NCI-H1436 treated with DMSO at 0.1 percent for 48 hours (cell line): ENCODE measurements around the gene UBE2O.

Experiments used
- DNase-seq: peaks from one replicate; lab custom pipeline; 2025; lab: John Stamatoyannopoulos, UW

UBE2O gene

DNA sequence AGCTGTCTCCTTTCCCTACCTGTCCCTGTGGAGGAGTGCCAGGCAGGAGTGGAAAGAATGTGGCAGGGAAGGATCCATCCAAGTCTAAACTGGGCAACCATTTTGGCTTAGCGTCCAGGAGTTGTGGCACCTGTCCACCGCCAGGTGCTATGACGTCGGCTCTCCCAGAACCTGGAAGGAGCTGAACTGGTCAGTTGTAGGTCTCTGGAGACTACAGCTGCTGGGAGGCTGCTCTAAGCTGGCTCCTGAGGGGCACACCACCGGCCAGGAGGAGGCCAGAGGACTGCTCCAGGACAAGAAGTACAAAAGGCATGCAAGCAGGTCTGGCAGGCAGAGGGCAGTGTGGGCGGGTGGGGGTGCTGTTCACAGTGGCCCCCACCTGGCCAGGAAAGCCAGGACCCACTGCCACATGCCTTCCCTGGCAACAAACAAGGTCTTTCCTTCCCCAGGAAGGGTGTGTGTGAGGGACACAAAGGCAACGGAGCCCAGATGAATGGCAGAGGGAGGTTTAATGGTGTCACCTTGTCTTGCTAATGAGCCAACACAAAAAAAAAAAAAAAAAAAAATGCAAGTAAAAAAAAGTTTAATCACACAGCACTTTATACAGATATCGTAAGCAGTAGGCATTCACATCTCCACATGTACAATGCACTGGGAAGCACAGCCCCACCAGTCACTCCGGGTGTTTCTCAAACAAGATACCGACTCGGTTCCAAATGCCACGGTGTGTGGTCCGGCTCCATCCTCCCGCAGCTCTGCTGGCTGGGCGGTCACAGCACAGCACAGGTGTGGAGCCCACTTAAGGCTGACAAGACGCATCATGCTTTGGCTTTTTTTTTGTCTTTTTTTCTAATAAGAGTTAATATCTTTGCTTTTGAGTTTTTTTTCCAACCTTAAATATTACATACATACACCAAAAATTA lies 63.7 kb downstream of the UBE2O start:
- no peak for DNase-seq

DNA sequence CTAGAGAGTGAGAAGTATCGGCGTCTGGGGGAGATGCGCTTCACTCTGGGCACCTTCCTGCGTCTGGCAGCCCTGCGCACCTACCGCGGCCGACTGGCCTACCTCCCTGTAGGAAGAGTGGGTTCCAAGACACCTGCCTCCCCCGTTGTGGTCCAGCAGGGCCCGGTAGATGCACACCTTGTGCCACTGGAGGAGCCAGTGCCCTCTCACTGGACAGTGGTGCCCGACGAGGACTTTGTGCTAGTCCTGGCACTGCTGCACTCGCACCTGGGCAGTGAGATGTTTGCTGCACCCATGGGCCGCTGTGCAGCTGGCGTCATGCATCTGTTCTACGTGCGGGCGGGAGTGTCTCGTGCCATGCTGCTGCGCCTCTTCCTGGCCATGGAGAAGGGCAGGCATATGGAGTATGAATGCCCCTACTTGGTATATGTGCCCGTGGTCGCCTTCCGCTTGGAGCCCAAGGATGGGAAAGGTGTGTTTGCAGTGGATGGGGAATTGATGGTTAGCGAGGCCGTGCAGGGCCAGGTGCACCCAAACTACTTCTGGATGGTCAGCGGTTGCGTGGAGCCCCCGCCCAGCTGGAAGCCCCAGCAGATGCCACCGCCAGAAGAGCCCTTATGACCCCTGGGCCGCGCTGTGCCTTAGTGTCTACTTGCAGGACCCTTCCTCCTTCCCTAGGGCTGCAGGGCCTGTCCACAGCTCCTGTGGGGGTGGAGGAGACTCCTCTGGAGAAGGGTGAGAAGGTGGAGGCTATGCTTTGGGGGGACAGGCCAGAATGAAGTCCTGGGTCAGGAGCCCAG lies 65.8 kb downstream of the UBE2O start:
- no peak for DNase-seq

DNA sequence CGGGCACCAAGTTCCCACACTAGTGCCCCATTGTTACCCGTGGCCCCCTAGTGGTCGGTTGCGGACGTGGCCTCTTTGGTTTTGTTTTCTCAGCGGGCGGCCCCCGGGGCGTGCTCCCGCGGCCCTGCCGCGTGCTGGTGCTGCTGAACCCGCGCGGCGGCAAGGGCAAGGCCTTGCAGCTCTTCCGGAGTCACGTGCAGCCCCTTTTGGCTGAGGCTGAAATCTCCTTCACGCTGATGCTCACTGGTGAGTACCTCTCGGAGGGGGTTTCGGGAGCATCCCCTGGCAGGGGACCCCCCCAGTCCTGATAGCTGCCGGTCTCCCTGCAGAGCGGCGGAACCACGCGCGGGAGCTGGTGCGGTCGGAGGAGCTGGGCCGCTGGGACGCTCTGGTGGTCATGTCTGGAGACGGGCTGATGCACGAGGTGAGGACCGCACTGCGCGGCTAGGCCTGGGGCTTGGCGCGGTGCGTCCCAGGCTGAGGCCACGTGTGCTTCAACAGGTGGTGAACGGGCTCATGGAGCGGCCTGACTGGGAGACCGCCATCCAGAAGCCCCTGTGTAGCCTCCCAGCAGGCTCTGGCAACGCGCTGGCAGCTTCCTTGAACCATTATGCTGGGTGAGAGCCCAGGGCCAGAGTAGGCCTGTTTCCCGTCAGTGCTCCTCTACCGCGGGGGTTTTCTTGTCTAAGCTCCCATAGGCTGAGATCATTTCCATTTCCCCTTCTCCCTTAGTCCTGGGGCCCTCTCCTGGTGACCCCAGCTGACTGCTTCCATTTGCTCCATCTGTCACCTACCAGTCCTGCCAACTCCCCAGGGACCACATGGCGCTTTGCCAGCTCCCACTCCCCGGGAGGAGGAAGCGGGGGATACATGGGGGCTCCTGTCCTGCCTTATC lies 66.8 kb downstream of the UBE2O start:
- DNase-seq: no peak

DNA sequence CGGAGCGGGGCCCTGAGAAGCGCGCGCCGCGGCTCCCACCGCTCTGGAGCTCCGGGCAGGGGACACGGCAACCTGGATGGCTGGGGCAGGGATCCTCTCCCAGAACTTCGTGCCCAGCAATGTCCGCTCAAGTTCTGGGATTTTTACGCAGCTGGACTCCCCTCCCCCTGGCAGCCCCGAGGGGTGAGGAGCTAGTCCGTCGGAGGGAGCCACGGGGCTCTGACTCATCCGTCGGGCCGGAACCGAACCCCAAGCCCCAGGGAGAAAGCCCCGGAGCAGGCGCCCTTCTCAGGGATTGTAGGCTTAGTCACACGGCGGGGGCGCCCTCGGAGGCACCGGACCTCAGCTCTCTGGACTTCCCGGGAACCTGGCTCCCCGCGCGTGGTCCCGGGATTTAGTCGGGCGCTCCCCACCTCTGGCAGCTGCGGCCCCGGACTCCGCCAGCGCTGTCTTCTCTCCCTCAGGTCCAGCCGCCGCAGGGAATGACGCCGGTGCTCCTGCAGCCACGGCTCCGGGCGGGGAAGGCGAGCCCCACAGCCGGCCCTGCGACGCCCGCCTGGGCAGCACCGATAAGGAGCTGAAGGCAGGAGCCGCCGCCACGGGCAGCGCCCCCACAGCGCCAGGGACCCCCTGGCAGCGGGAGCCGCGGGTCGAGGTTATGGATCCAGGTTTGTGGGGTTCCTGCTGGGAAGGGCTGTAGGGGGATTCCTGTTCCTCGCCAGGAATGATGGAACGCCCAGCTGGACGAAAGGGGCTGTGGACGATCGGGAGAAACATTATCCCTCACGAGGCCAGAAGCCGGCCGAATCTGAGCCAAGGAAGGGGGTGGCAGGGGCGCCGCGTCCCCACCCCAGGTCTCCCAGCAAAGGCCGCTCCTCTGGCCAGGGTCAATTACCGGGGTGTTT lies 67.7 kb downstream of the UBE2O start:
- no peak for DNase-seq

DNA sequence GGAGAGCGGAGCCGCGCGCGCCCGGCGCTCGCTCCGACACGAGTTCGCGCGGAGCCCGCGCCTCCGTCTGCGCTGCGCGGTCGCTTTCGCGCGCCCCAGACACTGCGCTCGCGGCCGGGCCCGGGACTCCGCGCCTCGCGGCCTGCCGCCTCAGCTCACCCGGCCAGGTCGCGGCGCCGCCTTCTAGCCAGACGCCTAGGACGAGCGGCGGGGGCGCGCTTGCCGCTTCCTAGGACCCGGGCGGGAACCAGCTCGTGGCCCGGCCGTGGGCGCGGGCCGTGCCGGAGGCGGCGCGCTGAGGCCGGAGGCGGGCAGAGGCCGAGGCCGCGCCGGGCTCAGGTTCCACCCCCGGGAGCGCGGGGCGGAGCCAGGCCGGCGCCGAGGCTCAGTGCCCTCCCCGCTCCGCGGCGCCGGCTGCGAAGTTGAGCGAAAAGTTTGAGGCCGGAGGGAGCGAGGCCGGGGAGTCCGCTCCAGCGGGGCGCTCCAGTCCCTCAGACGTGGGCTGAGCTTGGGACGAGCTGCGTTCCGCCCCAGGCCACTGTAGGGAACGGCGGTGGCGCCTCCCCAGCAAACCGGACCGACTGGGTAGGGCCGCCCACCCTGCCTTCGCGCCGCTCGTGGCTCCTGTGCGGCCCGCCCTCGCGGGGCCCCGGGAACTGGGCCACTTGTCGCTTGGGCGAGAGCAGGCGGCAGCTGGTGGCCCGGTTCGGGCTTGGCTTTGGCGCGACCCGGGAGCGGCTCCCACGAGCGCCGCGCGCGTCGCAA lies 68.5 kb downstream of the UBE2O start, which contains the start of gene SPHK1:
Gene SPHK1 (plus strand): TSS at position 388 of the 765 bp plus-strand sequence. CDS start 1,036 bp downstream, outside the sequence.
- no peak for DNase-seq

DNA sequence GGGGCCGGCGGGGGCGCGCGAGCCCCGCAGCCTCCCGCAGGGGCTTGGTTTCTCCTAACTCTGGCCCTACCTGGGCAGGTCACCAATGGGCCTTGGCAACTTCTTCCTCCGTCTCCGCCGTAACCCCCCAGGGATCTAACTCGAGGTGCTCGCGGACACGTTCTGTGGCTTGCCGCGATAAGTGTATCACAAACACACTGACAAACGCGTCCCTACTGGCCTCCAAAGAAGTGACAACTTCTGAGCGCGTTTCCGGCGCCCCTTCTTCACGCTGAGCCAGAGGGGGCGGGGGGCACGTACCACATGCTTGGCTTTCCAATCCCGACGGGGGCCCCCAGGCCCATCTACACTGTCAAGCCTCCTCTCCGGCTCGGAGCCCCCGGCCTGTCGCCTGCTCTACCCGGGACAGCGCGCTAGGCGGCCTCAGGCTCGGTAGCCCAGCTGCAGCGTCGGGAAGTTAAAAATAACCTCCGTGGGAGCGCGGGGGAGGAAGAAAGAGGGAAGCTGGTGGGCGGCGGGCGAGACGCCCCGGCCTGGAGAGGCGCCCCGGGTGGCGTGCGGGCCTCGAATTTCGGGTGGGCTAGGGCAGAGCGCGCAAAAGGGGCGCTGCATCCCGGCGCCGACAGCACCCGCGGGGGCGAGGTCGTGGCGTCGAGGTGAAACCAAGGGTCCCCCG lies 69.3 kb downstream of the UBE2O start:
- no peak for DNase-seq

DNA sequence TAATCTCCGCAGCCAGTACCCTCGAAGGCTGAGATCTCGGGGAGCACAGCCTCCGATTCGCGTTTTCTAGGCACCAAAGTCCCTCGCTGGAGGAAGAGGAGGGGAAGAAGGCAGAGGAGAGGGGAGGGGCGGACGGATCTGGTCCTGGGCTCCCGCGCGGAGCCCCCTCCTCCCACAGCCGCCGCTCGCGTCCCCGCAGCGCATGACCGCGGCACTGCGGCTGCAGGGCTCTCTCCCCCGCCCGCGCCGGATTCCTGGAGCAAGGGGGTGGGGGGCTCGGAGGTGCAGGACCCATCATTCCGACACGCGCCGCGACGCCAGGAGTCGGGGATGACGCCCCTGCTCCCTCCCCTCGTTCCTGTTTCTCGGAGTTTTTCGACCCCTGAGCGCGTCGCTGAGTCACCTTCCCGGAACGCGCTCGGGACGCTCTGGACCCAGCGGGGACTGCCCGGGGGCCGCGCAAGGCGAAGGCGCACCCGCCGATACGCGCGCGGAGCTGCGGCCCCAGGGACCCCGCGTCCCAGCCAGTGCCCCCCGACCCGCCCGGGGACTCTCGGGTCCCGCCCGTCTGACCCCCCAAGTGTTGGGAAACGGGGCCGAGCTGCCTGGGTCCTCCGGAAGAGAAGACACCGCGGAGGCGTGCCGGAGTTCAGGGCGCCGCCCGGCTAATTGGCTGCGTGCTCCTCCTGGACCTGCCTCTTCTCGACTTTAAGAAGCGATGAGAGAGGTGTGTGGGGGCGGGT lies 70.0 kb downstream of the UBE2O start:
- DNase-seq: no peak

DNA sequence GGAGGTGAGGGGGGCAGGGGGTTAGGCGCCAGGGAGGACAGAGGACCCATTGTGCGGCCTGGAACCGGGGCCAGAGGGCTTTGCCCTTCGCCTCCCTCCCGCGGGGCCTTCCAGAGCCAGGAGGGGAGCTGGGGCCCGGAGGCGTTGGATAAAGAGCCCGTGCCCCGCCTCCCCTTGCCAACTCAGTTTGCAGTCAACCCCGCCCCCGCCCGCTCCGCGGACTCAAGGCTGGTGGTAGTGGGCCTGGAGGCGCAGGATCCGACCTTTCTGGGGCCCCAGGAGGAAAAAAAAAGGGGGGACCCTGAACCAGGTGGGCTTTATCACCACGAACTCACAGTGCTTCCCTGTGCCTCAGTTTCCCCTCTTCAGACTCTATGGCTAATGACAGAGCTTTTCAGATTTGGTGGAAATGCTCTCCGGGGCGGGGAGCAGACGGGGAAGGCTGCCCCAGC lies 70.6 kb downstream of the UBE2O start:
- no peak for DNase-seq

DNA sequence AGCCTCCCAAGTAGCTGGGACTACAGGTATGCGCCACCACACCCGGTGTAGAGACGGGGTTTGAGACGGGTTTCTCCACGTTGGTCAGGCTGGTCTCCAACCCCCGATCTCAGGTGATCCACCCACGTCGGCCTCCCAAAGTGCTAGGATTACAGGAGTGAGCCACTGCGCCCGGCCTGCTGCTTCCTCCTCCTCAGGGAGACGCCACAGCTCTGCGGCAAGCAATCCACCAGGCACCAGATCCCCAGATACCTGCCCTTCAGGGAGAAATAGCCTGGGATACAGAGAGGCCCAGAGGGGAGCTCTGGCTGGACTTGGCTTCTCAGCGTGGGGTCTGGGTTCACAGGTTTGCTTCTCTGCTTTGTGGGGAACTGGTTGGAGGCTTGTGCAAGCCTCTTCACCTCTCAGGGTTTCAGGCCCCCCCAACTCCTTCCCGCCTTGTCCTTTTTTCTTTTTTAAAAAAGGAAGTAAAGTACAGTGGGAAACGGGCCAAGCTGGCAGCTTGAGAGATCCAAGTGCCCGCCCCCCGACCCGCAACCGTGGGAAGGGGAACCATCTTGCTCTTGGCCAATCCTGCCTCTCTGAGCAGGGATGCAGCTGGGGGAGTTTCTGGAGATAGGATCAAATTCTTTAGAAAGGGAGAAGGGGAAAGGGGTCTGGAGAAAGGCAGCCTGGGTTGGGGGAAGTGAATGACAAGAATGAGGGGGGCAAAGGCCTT lies 71.2 kb downstream of the UBE2O start:
- no peak for DNase-seq

DNA sequence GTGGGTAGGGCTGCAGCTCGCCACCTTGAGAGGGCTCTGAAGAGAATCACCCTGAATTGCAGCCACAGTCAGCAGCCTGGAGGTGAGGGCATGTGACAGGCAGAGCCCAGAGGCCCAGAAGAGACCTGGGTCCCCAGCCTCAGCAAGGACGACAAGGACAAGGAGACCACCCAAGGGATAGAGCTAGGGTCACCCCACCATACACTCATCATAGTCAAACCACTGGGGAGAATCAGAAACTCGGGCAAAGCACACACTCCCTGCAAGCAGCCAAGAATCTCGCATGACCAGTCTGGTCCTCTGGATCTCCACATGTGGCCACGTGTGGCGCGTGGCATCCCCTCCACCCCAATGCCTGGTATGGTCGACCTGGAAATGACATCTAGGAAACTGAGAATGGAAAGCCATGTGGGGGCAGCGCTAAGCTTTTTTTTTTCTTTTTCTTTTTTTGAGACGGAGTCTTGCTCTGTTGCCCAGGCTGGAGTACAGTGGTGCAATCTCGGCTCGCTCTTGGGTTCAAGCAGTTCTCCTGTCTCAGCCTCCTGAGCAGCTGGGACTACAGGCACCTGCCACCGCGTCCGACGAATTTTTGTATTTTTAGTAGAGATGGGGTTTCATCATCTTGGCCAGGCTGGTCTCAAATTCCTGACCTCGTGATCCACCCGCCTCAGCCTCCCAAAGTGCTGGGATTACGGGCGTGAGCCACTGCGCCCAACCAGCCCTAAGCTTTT lies 73.1 kb downstream of the UBE2O start:
- no peak for DNase-seq

DNA sequence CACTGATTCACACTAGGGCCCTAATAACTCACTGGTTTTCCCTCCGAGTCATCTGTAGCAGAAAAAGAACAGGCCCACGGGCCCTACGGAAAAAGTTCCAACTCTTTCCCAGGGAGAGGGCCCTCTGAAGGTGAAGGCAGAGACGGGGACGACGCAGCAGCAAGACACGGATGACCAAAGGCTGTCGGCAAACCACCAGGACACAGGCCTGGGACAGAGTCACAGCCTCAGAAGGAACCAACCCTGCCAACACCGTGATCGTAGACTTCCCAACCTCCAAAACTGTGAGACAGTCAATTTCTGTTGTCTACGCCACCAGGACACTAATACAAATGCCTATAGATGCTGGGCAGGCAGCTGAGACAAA lies 73.7 kb downstream of the UBE2O start:
- no peak for DNase-seq

DNA sequence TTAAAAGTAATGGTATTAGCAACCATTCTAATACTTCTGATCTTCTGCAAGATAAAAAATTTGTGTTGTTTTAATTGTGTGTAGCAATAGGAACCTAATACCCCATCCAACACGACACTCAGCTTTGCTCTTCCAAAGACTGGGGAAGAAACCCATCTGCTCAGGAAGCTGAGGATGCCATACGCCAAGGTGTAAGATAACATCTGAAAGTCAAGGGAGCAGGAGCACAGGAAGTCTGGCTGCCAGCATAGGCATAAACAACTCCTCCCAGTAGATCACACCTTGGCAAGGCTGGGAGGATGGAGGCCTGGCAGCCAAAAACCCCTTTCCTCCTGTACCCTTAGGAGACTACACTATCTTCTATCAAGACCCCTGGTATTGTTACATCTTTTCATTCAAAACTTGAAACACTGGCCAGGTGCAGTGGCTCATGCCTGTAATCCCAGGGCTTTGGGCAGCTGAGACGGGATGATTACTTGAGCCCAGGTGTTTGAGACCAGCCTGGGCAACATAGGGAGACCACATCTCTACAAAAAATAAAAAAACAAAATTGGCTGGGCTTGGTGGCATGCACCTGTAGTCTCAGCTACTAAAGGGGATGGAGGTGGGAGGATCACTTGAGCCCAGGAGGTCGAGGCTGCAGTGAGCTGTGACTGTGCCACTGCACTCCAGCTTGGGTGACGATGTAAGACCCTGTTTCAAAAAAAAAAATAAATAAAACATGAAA lies 74.2 kb downstream of the UBE2O start:
- DNase-seq: no peak

DNA sequence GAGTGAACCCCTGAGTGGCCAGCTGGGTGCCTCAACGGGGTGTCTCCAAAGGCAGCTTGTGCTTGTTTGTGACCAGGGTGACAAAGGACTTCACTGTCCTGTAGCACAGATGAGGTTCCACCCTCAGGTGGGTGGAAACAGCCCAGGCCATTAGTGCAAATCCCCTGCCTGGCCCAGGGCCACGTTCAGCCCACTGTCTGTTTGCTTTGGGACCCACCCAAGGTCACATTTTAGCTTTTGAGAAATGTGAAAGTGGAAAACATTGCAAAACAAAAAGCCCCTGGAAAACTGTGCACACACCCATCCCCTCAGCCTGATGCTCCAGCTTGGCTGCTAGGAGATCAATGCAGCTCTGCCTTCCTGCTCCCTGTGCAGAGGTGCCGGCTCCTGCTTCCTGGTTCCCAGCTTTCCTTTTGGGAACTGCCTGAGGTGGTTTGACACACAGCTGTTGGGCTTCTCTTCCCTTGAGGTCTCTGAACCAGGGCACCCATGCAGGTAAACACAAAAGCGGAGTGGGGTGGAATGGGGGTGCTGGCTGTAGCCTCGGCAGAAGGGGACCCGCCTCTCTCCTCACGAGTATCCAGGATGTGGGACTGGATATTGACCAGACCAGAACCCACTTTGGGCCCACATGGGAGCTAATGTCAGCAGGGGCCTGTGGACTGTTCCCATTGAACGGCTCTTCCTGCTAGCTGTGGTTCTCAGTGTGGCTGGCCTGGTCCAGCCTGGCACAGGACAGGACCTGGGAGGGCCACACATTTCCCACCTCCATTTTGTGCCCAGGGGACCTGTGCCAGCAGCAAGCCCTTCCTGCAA lies 76.4 kb downstream of the UBE2O start:
- DNase-seq: no peak

DNA sequence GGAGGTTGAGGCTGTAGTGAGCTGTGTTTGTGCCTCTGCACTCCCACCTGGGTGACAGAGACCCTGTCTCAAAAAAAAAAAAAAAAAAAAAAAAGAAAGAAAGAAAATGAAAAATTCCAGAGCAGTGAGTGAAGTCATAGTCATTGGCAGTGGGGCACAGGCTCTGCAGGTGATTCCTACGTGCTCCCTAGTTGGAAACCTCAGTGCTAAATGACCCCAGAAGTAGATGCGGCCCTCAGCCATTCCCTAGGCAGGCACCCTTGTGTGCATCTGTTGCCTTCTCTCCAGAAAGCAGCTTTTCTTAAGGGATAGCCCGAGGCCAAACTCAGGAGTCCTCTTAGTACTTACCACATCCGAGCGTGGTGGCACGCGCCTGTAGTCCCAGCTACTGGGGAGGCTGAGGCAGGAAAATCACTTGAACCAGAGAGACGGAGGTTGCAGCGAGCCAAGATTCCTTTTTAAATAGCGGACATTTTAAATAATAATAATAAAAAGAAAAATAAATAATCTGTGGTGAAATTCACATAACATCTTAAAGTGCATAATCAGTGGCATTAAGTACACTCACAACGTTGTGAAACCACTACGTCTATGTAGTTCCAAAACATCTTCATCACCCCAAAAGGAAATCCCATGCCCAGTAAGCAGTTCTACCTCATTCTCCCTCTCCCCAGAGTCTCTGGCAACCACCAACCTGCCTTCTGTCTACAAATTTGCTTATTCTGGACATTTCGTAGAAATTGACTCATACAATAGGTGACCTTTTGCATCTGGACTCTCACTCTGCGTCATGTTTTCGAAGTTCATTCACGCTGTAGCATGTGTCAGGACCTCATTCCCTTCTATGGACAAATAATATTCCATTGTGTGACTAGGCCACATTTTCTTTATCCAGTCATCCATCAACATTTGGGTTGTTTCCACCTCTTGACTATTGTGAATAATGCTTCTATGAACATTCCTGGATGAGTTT lies 81.0 kb downstream of the UBE2O start:
- no peak for DNase-seq
